Medulla oblongata (tissue), 1 donor: ENCODE measurements around the gene FBXL7.
A peak's percentile ranks its signal among the peaks of the same experiment; 100 is the strongest.

Experiments
- DNase-seq: peaks from one replicate; pipeline ENCODE4 v3.0.0-alpha.2; 2015; ENCODE audit errors: extremely low spot score

The FBXL7 gene

GRCh38 chr5:15499528-15500324 lies at the start of gene FBXL7:
Gene FBXL7 (plus strand): TSS chr5:15500180.
- DNase-seq, result peak; percentile 86

GRCh38 chr5:15450473-15450872 lies 49.5 kb upstream of the FBXL7 start:
- no peak for DNase-seq

- DNase-seq, result no peak
Measured at GRCh38 chr5:15450949-15451348, 49.0 kb upstream of the FBXL7 start.

- DNase-seq, result no peak
Measured at GRCh38 chr5:15452030-15452429, 48.0 kb upstream of the FBXL7 start.

- DNase-seq, result no peak
Measured at GRCh38 chr5:15452781-15453180, 47.2 kb upstream of the FBXL7 start.

GRCh38 chr5:15459200-15459599 lies 40.8 kb upstream of the FBXL7 start:
- DNase-seq, result no peak

GRCh38 chr5:15463231-15463980 lies 36.6 kb upstream of the FBXL7 start:
- no peak for DNase-seq

GRCh38 chr5:15472116-15472515 lies 27.9 kb upstream of the FBXL7 start:
- DNase-seq, result no peak

GRCh38 chr5:15474143-15474719 lies 25.7 kb upstream of the FBXL7 start:
- no peak for DNase-seq

GRCh38 chr5:15475367-15475766 lies 24.6 kb upstream of the FBXL7 start:
- DNase-seq, result no peak

- no peak for DNase-seq
Measured at GRCh38 chr5:15476977-15477376, 23.0 kb upstream of the FBXL7 start.

- DNase-seq, result no peak
Measured at GRCh38 chr5:15480436-15480835, 19.5 kb upstream of the FBXL7 start.

- DNase-seq, result no peak
Measured at GRCh38 chr5:15483351-15484097, 16.5 kb upstream of the FBXL7 start.

GRCh38 chr5:15487228-15487627 lies 12.8 kb upstream of the FBXL7 start:
- DNase-seq, result no peak

- no peak for DNase-seq
Measured at GRCh38 chr5:15489571-15490235, 10.3 kb upstream of the FBXL7 start.

- DNase-seq, result no peak
Measured at GRCh38 chr5:15492545-15492944, 7.4 kb upstream of the FBXL7 start.

- DNase-seq, result no peak
Measured at GRCh38 chr5:15493501-15493900, 6.5 kb upstream of the FBXL7 start.

- no peak for DNase-seq
Measured at GRCh38 chr5:15495026-15495425, 5.0 kb upstream of the FBXL7 start.

- no peak for DNase-seq
Measured at GRCh38 chr5:15496886-15497285, 3.1 kb upstream of the FBXL7 start.

- DNase-seq, result peak; percentile 51
Measured at GRCh38 chr5:15500325-15501001, 483 bp downstream of the FBXL7 start.
